Activated CD8-positive, alpha-beta memory T cell treated with anti-CD3 and anti-CD28 coated beads for 36 hours (primary cell): ENCODE measurements around the gene PLEKHM2. TPM values are rescaled to one million over a fixed set of nuclear protein-coding genes. Genes with fewer than 3 reads are reported as not detected.

Experiments used
- CTCF ChIA-PET: fragments of 350-600 bp; sonication (Branson Sonifier 250); formaldehyde crosslinking; loops from one replicate; lab custom pipeline; 2021; ENCODE audit warnings: antibody characterized with exemption; lab: Charles Lee
- POLR2A ChIA-PET: fragments of 350-600 bp; sonication (Branson Sonifier 250); formaldehyde crosslinking; loops from one replicate; lab custom pipeline; 2021; ENCODE audit warnings: antibody characterized with exemption; lab: Charles Lee
- total RNA-seq, 2 experiments: library from RNA; stranded (reverse); gene quantifications; one replicate each; pipeline ENCODE4 v1.2.3, GENCODE V29; 2021

The PLEKHM2 gene
- total RNA-seq, 2 experiments from 2014 or later = 52.0 to 53.8 TPM

DNA sequence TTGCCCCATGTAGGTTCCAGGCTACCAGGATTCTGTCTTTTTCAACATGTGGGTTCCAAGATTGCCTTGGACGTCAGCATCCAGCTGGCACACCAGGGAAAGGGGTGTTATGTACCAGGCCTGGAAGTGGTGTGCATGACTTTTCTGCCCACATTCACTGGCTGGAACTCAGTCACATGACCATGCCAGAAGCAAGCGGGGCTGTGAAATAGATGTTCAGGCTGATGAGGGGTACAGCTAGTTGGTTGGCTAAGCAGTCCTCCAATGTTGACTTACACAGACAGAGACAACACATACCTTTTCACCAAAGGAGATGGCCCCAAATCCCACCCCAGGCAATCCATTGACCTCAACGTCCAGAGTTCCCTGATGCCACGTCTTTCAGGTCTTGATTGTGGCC is 14.3 kb upstream of the PLEKHM2 start:
- POLR2A ChIA-PET = no interaction called here
- CTCF ChIA-PET = no interaction called here

DNA sequence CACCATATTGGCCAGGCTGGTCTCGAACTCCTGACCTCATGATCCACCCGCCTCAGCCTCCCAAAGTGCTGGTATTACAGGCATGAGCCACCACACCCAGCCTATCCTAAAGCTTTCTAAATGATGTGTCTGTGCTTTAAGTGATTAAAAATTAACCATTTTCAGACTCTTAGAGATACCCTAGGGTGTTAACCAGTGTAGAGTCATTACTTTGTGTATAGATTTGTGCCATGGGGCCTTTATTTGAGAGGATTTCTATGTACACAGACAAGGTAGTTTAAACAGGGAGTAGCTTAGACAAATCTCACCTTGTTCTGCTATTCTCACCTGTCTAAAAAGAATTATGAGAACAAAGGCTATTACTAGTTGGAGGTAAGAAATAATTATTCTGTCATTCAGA is 12.7 kb upstream of the PLEKHM2 start:
- CTCF ChIA-PET = interaction anchor here (0.6 kb wide), 1 partner anchor 108 kb away, joined by 3 read pairs; no protein-coding TSS in a partner anchor
- POLR2A ChIA-PET = no interaction called here

DNA sequence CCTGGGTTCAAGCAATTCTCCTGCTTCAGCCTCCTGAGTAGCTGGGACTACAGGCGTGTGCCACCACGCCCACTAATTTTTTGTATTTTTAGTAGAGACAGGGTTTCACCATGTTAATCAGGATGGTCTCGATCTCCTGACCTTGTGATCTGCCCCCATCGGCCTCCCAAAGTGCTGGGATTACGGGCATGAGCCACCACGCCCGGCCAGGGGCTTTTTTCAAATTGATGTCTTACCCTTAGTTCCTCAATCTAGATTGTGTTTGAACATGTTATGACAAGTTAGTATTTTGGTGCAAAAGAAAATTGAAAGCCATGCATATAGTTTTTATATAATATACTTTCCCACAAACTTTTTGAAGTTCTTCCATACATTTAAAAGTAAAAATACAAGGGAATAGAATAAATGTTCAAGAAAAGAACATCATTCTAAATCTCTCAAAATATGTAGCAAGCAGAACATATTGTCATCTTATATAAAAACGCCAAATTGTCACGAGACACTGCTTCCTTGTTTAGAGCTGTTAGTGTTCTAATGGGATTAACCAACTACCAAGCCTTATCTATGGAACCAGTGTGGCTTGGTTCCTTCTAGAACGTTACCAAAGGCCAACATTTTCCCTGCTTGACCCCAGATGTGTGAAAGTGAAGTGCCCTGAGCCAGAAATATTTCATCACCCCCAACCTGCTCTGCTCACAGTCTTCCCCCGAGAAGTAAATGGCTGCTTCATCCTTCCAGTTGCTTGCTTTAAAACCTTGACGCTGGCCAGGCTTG is 9.5 kb upstream of the PLEKHM2 start:
- CTCF ChIA-PET = no interaction called here
- POLR2A ChIA-PET = no interaction called here

DNA sequence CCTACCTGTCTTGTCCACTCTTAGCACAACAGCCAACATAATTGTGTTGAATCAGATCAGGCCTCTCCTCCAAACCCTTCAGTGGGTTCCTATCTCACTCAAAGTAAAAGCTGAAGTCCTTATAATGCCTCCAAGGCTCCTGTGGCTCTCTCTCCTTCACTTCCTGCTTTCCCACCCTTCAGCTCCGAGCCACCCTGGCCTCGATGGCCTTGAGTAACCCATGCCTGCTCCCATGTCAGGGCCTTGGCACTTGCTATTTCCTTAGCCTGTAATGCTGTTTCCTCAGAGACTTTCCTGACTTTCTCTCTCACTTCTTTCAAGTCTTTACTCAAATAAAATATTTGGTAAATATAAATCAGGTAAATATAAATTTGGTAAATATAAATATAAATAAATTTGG is 8.1 kb upstream of the PLEKHM2 start:
- CTCF ChIA-PET = no interaction called here
- POLR2A ChIA-PET = no interaction called here

DNA sequence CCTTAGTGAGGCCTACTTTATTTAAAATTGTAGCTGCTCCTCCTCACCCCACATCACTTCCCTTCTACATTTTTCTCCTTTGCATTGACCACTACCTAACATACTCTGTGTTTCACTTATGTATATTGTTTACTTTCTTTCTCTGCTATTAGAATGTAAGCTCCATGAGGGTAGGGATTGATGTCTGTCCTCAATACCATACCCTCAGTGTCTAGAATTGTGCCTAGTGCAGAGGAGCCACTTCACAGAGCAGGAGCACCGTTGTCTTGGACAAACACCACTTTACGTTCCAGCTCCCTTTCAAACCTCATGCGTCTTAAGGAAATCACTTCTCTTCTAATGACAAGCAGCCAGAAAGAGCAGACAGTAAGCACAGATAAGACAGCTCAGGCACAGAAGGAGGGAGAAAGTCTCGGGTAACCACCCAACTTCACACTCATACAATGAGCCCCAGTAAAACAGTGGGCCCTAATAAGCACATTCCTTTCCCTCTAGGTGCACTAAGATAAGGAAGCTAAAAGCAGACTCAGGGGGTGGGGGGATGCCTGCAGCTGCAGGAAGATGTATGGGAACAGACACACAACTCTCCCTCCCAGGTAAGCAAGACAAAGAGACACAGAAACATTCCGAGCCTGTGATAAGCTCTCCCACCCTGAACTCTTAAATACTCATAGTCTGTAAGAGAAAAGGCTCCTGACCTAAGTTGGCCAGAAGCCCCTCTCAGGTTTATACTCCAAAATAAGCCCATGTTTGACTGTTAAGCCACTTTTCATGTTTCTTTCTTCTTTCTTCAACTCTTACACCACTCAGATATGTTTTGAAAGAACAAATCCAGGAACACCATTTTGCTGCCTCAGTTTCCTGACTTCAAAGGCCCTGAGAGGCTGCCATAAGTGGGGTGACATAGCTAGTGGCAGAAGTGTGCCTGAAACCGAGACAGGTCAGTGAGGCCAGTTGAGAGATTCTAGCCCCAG is 7.1 kb upstream of the PLEKHM2 start:
- ChIA-PET POLR2A (no interaction called here), CTCF (interaction anchor here (0.6 to 0.8 kb wide), 3 partner anchors 9 to 52 kb away, joined by 3 to 5 read pairs (median 3); no protein-coding TSS in a partner anchor)

DNA sequence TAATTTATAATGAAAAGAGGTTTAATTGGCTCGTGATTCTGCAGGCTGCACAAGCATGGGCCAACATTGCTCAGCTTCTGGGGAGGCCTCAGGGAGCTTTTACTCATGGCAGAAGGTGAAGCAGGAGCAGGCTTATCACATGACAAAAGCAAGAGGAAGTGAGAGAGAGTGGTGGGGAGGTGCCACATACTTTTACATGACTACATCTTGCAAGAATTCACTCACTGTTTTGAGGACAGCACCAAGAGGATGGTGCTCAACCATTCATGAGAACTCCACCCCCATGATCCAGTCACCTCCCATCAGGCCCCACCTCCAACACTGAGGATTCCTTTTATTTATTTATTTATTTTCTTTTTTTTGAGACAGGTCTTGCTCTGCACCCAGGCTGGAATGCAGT is 5.5 kb upstream of the PLEKHM2 start:
- POLR2A ChIA-PET = no interaction called here
- CTCF ChIA-PET = no interaction called here

DNA sequence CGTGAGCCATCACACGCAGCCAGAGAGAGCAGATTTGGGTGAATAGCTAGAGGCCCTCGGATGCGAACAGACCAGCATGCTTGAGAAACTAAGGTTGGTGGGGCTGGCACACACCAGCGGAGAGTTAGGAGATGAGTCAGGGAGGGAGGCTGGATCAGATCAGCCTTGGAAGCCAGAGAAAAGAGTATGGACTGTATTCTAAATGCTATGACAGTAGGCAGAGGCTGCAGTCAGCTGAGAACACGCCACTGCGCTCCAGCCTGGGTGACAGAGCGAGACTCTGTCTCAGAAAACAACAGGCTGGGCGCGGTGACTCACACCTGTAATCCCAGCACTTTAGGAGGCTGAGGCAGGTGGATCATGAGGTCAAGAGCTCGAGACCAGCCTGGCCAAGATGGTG is 4.0 kb upstream of the PLEKHM2 start:
- CTCF ChIA-PET = interaction anchor here (0.8 to 1.2 kb wide), 2 partner anchors 15 to 17 kb away, joined by 3 read pairs; no protein-coding TSS in a partner anchor
- POLR2A ChIA-PET = no interaction called here

DNA sequence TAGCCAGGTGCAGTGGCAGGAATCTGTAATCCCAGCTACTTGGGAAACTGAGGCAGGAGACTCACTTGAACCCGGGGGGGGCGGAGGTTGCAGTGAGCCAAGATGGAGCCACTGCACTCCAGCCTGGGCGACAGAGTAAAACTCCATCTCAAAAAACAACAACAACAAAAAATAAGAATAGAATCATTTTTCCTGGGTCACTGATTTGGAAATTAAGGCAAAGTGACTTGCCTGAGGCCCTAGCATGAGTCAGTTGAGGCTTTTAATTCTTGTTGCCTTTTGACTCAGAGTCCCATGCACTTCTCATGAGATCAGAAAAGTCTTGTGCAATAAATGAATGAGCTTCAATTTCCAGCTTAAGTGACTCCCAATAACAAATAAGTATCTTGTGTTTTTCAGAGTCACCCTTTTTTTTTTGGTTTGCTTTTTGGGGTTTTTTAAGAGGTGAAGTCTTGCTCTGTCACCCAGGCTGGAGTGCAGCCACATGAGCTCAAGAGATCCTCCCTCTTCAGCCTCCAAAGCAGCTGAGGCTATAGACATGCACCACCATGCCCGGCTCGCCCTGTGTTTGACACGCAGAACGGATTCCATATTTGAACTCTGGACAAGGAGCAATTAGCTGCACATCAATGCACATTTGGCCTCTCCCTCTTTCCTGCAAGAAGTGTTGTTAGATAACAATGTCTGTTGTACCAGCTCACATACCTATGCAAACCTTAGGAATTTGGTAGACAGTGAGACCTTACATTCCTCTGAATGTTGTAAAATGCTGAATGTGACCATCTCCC is 3.4 kb upstream of the PLEKHM2 start:
- ChIA-PET CTCF (interaction anchor here (1.2 to 1.3 kb wide), 2 partner anchors 10 to 15 kb away, joined by 3 read pairs; no protein-coding TSS in a partner anchor), POLR2A (interaction anchor here (0.6 kb wide), 1 partner anchor 152 kb away, joined by 6 read pairs; no protein-coding TSS in a partner anchor)

DNA sequence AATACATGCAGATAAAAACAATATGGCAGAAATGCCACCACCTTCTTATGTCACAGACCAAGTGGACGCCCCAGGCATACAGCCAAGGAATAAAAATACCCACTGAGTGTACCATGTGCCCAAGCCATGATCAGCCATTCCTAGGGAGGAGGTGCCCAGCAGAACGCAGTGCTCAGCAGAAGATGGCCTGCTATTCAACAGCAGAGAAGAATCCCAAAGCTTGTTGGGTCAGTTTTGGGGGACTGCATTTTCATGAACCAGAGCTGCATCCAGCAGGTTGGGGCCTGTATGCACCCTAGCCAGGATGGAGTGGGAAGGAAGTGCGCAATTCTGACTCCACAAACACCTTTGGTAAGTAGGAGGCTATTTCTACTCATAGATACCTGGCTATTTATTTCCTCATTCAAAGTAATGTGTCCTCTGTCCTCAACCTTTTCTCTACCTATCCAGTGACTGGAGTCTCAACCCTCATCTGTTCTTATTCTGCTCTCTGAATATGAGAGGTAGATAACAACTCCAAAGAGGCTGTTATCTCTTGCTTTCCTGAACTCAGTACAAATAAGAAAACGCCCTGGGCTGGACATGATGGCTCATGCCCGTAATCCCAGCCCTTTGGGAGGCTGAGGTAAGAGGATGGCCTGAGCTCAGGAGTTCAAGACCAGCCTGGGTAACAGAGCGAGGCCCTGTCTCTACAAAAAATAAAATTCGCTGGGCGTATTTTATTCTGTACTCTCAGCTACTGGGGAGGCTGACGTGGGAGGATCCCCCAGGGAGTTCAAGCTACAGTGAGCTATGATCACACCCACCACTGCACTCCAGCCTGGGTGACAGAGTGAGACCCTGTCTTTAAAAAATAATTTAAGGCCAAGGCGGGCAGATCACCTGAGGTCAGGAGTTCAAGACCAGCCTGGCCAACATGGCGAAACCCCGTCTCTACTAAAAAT is 2.5 kb upstream of the PLEKHM2 start:
- POLR2A ChIA-PET = interaction anchor here (0.6 kb wide), 1 partner anchor 152 kb away, joined by 6 read pairs; no protein-coding TSS in a partner anchor
- CTCF ChIA-PET = interaction anchor here (0.7 to 1.3 kb wide), 3 partner anchors 10 to 537 kb away, joined by 3 read pairs; no protein-coding TSS in a partner anchor

DNA sequence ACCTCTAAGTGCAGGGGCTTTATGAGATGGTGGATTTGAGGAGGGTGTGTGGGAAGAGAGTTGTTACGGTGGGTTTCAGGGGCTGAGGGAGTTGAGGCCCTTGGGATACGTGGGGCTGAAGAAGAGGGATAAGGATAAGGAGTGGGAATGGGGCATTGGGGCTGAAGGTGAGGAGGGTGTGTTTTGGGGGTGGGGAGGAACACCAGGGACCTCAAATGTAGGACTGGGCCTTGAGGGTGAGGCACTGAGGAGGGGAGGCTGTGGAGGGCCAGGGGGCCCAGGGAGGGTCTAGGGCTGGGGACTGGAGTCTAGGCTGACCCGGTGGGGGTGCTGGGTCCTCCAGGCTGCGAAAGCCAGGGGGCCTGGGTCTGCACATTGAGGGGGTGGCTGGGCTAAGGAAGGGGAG is 1.2 kb upstream of the PLEKHM2 start:
- POLR2A ChIA-PET = no interaction called here
- CTCF ChIA-PET = no interaction called here

DNA sequence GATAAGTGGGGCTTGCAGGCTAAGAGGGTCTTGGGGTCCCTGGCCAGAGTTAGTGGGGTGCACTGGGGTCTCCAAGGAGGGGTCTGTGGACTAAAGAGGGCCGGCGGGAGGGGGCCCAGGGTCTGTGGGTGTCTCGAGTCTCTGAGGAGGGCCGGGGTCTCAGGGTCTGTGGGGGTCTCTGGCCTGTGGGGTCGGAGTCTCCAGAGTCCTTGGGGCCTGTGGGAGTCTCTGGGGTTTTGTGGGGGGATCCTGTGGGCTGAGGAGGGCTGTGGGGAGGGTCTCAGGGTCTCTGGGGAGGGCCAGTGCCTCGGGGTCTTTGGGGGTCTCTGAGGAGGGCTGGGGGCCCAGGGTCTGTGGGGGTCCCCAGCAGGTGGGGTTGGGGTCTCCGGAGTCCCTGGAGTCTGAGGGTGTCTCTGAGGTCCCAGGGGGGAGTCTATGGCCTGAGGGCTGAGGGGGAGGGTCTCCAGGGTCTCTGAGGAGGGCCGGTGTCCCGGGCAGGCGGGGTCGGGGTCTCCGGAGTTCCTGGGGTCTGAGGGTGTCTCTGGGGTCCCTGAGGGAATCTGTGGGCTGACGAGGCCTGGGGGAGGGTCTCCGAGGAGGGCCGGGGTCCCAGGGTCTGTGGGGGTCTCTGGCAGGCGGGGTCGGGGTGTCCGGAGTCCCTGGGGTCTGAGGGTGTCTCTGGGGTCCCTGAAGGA is 628 bp upstream of the PLEKHM2 start:
- ChIA-PET POLR2A (no interaction called here), CTCF (no interaction called here)

DNA sequence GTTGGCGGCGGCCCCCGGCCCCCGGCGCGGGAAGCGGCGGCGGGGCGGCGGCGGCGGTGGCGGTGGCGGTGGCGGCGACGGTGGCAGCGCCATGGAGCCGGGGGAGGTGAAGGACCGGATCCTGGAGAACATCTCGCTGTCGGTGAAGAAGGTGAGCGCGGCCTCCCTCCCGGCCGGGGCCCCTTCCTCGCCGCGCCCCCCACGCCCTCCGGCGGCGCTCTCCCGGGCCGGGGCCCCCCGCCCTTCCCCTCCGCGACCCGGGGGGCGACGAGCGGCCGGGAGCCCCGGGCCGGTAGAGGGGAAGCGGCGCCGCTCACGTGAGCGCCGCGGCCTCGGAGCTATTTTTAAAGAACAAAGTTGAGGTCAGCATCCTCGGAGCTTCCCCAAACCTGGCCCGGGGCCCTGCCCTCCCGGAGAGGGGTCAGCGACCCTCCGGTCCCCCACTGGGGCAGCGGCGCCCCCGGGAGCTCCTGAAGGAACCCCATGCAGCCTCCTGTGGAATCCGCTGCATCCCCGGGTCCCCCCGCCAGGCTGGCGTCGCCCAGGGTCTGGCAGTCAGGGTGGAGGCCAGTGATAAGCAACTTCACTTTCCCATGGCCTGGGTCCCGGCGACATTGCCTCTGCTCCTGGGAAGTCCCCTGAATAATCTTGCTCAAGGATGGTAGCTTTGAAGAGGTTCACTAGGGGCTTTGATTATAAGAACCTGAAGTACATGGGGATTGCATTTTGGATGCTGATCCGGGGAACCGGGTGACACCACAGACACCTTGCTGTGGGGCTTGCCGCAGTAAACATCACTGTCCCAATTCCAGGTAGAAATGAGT is 560 bp downstream of the PLEKHM2 start:
- CTCF ChIA-PET = interaction anchor here (1.1 kb wide), 1 partner anchor 101 kb away, joined by 3 read pairs; no protein-coding TSS in a partner anchor
- POLR2A ChIA-PET = interaction anchor here (0.6 to 0.9 kb wide), 4 partner anchors 13 to 131 kb away, joined by 3 to 7 read pairs (median 4); no protein-coding TSS in a partner anchor

DNA sequence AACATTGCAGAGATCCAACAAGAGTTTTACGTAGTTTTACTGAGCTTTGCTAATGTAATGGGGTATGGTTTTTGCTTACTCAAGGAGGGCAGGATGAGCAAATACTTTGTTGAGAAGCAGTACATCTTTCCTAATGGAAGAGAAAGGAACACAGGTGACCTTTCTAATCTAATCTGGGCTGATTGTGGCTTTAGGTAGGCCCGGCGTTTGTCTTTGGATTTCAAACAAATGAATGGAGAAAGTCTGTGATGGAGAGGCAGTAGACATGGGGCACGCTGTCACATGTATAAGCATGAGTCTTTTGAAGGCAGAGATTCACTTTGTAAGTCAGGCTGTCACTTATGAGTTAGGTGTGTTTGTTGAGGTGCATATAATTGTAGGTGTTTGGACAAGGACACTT is 1.7 kb downstream of the PLEKHM2 start:
- ChIA-PET CTCF (interaction anchor here (1.2 kb wide), 1 partner anchor 9 kb away, joined by 3 read pairs; no protein-coding TSS in a partner anchor), POLR2A (no interaction called here)

DNA sequence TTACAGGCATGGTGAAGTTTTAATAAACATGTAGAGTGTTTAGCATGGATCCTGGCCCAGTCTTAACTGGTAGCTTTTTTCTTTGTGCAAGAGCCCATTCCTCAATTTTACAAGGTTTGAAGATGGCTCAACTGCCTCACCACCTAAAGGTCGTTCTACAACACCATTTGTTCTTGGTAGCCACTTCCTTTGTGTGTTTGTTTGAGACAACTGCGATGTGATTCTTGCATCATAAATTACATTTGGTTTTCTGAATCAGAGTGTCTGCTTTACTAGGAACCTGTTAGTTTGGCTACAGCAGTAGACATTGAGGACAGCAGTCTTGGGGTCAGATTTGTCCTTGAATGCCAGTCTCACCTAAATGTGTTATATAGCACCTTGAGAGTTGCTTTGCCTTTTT is 3.3 kb downstream of the PLEKHM2 start:
- ChIA-PET CTCF (no interaction called here), POLR2A (no interaction called here)

DNA sequence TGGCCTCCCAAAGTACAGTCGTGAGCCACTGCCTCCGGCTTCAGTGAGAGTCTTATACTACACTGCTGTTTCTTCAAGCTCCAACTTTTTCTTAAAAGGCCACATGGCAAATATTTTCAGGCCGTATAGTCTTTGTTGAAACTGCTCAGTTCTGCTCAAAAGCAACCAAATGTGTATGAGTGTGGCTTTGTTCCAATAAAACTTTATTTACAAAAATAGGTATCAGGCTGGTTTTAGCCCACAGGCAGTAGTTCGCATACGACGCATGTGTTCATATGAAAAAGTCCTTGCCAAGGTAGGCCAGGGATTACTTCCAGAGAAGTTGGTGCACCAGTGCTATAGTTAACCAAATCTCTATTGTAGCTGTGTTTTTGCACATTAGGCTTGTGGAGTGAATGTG is 6.2 kb downstream of the PLEKHM2 start:
- ChIA-PET CTCF (no interaction called here), POLR2A (no interaction called here)

DNA sequence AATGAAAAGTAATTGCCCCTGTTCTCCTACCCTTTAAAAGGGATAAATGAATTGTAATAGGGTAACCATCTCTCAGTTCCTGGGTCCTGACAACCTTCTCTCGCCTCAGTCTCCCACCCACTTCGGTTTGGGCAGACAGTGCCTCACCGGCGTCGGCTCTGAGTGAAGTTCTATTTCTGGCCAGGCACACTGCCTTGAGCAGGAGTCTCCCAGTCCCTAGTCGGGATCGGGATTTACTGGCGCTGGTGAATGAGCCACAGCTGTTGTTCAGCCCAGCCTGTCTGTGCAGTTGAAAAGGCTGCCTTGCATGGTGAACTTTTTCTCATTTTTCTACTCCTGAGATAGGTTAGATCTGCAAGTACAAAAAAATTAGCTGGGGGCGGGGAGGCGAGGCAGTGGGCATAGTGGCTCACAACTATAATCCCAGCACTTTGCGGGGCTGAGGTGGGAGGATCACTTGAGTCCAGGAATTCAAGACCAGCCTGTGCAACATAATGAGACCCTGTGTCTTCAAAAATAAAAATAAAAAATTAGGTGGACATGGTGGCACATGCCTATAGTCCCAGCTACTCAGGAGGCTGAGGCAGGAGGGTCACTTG is 7.4 kb downstream of the PLEKHM2 start:
- CTCF ChIA-PET = interaction anchor here (1.1 kb wide), 1 partner anchor 10 kb away, joined by 3 read pairs; no protein-coding TSS in a partner anchor

More for the DNA sequence above, 7.4 kb downstream of the PLEKHM2 start:
- POLR2A ChIA-PET = no interaction called here
